ENCODE data around the gene SUGCT.

- TF ChIP-seq CTCF (IDR thresholded peaks at IDR 0.05; ENCODE audit: insufficient read depth, low read length), result no peak
- no peak for TF ChIP-seq REST (IDR thresholded peaks at IDR 0.05; ENCODE audit: insufficient replicate concordance, low read depth)
These were observed 113.9 kb downstream of the SUGCT start for GRCh38 chr7:40248681-40249080.
